IMR-90 (cell line): ENCODE measurements around the gene PEAK1. TPM values are rescaled to one million over a fixed set of nuclear protein-coding genes. Genes with fewer than 3 reads are reported as not detected.

Source experiments
- ATAC-seq: fragments of 200-7000 bp; cut with Tn5 transposase; 2 replicates; pipeline ENCODE4 v1.9.1; 2020; ENCODE audit warnings: low read depth, mild to moderate bottlenecking, moderate library complexity
- BruUV-seq: library from RNA; stranded (reverse); fragments of 400-500 nt; replicated peaks from 2 replicates; lab custom pipeline; 2021; lab: Mats Ljungman, UMichigan
- CTCF ChIA-PET: fragments of 300-600 bp; formaldehyde crosslinking; extraction: SDS; loops from one replicate; lab custom pipeline; 2021; ENCODE audit warnings: antibody characterized with exemption; lab: Yijun Ruan, JAX
- POLR2A ChIA-PET: fragments of 300-600 bp; sonication (Branson Sonifier 250); formaldehyde crosslinking; loops from one replicate; lab custom pipeline; 2022; ENCODE audit warnings: antibody characterized with exemption; ENCODE audit not compliant: unreplicated experiment; lab: Charles Lee
- DNase-seq: peaks from one replicate; pipeline ENCODE4 v3.0.0; 2013
- H2AFZ ChIP-seq: replicated peaks from 2 replicates; pipeline ENCODE3; 2013; ENCODE audit warnings: low read length, mild to moderate bottlenecking; ENCODE audit not compliant: poor library complexity
- H2AK5ac ChIP-seq: 2 replicates; pipeline ENCODE4 v1.6.1; 2013; ENCODE audit warnings: low read depth, low read length, inconsistent platforms
- H2AK9ac ChIP-seq: replicated peaks from 2 replicates; pipeline ENCODE3; 2013; ENCODE audit warnings: mild to moderate bottlenecking, low read depth, low read length, moderate library complexity; ENCODE audit not compliant: poor library complexity
- H2BK120ac ChIP-seq: 2 replicates; pipeline ENCODE4 v1.6.1; 2013; ENCODE audit warnings: low read depth, low read length, inconsistent platforms
- H2BK15ac ChIP-seq: 3 replicates; pipeline ENCODE4 v1.6.1; 2013; ENCODE audit warnings: low read depth, low read length, inconsistent platforms
- H2BK20ac ChIP-seq: 2 replicates; pipeline ENCODE4 v1.6.1; 2013; ENCODE audit warnings: low read depth, mild to moderate bottlenecking, inconsistent platforms, low read length, moderate library complexity
- H2BK5ac ChIP-seq: 2 replicates; pipeline ENCODE4 v1.6.1; 2013; ENCODE audit warnings: mild to moderate bottlenecking, low read depth, low read length, inconsistent platforms; ENCODE audit not compliant: poor library complexity, severe bottlenecking
- H3K14ac ChIP-seq: replicated peaks from 2 replicates; pipeline ENCODE4 v1.6.1; 2013; ENCODE audit warnings: low read depth, low read length, inconsistent platforms
- H3K18ac ChIP-seq: 2 replicates; pipeline ENCODE4 v1.6.1; 2013; ENCODE audit warnings: low read depth, low read length, control low read depth
- H3K23ac ChIP-seq: 2 replicates; pipeline ENCODE4 v1.6.1; 2013; ENCODE audit warnings: low read depth, low read length, inconsistent platforms
- H3K27ac ChIP-seq: 2 replicates; pipeline ENCODE4 v1.5.1; 2013; ENCODE audit warnings: mild to moderate bottlenecking, control low read depth, low read length; ENCODE audit not compliant: insufficient read depth
- H3K27me3 ChIP-seq: 2 replicates; pipeline ENCODE4 v1.6.1; 2013; ENCODE audit warnings: low read length; ENCODE audit not compliant: control insufficient read depth, insufficient read depth
- H3K36me3 ChIP-seq: 2 replicates; pipeline ENCODE4 v1.6.1; 2013; ENCODE audit warnings: low read length, mixed read lengths; ENCODE audit not compliant: control insufficient read depth, insufficient read depth
- H3K4ac ChIP-seq: 2 replicates; pipeline ENCODE4 v1.6.1; 2013; ENCODE audit warnings: low read depth, low read length, inconsistent platforms
- H3K4me1 ChIP-seq: 2 replicates; pipeline ENCODE4 v1.6.1; 2013; ENCODE audit warnings: low read length, mixed read lengths; ENCODE audit not compliant: control insufficient read depth, insufficient read depth
- H3K4me2 ChIP-seq: 2 replicates; pipeline ENCODE4 v1.6.1; 2013; ENCODE audit warnings: low read depth, mild to moderate bottlenecking, control low read depth, low read length, moderate library complexity
- H3K4me3 ChIP-seq: 2 replicates; pipeline ENCODE4 v1.5.1; 2013; ENCODE audit warnings: low read depth, mild to moderate bottlenecking, control low read depth, low read length, moderate library complexity; ENCODE audit not compliant: insufficient read depth
- H3K56ac ChIP-seq: 2 replicates; pipeline ENCODE4 v1.6.1; 2013; ENCODE audit warnings: low read length, inconsistent platforms; ENCODE audit not compliant: insufficient read depth; ENCODE audit errors: extremely low read depth
- H3K79me1 ChIP-seq, 2 experiments: 2 replicates each; pipeline ENCODE4 v1.6.1; 2013; ENCODE audit warnings: low read length in 2 of 2, inconsistent platforms in 1 of 2, low read depth in 1 of 2
- H3K9ac ChIP-seq: 2 replicates; pipeline ENCODE4 v1.6.1; 2013; ENCODE audit warnings: low read depth, low read length, control low read depth
- H3K9me1 ChIP-seq: 2 replicates; pipeline ENCODE4 v1.6.1; 2013; ENCODE audit warnings: low read length, inconsistent platforms; ENCODE audit not compliant: insufficient read depth
- H3K9me3 ChIP-seq: 2 replicates; pipeline ENCODE4 v1.6.1; 2013; ENCODE audit warnings: low read length; ENCODE audit not compliant: control insufficient read depth, insufficient read depth
- H4K20me1 ChIP-seq: 2 replicates; pipeline ENCODE4 v1.6.1; 2013; ENCODE audit warnings: low read length, inconsistent platforms; ENCODE audit not compliant: insufficient read depth
- H4K5ac ChIP-seq: 2 replicates; pipeline ENCODE4 v1.6.1; 2013; ENCODE audit warnings: mild to moderate bottlenecking, low read depth, low read length, control low read depth
- H4K8ac ChIP-seq, 2 experiments: 2 replicates each; pipeline ENCODE4 v1.6.1; 2013; ENCODE audit warnings: low read depth in 2 of 2, low read length in 2 of 2, control low read depth in 1 of 2, inconsistent platforms in 1 of 2
- H4K91ac ChIP-seq: 2 replicates; pipeline ENCODE4 v1.6.1; 2013; ENCODE audit warnings: low read depth, low read length, inconsistent platforms; ENCODE audit not compliant: insufficient read depth
- CEBPB ChIP-seq: IDR thresholded peaks from 2 replicates; pipeline ENCODE4 v1.6.1; 2012; ENCODE audit warnings: low read depth, low read length, improper control_type of control experiment
- MXI1 ChIP-seq: IDR thresholded peaks from 2 replicates; pipeline ENCODE4 v1.6.1; 2012; ENCODE audit warnings: low read depth, mild to moderate bottlenecking, low read length, moderate library complexity, borderline replicate concordance
- RAD21 ChIP-seq: IDR thresholded peaks from 2 replicates; pipeline ENCODE4 v1.6.1; 2012; ENCODE audit warnings: low read length, improper control_type of control experiment
- RCOR1 ChIP-seq: IDR thresholded peaks from 2 replicates; pipeline ENCODE4 v1.6.1; 2012; ENCODE audit warnings: mild to moderate bottlenecking, low read length, improper control_type of control experiment; ENCODE audit not compliant: insufficient replicate concordance
- RFX5 ChIP-seq: IDR thresholded peaks from 2 replicates; pipeline ENCODE4 v1.8.0; 2012; ENCODE audit warnings: low read depth, mild to moderate bottlenecking, low read length, moderate library complexity
- WGBS, 2 experiments: methylation state at CpG; one replicate each; pipeline versions ENCODE4 v1.1.5 to v1.1.7; 2013; ENCODE audit warnings: missing lambda C conversion rate in 2 of 2; ENCODE audit not compliant: insufficient read length in 1 of 2; ENCODE audit errors: extremely low coverage in 2 of 2; 5-methylcytosine and 5-hydroxymethylcytosine counted together
- dilution Hi-C: fragments of 300-500 bp; cut with HindIII; formaldehyde crosslinking; loops from one replicate; pipeline ENCODE4 v1.14.3; 2018; ENCODE audit warnings: low sequenced_read_pairs; ENCODE audit not compliant: unreplicated experiment
- in situ Hi-C: fragments of 300-500 bp; cut with MboI; formaldehyde crosslinking; loops from 3 replicates; pipeline ENCODE4 v1.14.3; 2019; ENCODE audit warnings: low sequenced_read_pairs, inconsistent platforms, mixed read lengths
- intact Hi-C: fragments of 100-400 bp; cut with micrococcal nuclease; formaldehyde crosslinking; loops from 2 replicates; pipeline ENCODE4 v1.10.0; 2022
- polyA plus RNA-seq, 3 experiments: library from polyadenylated mRNA; depleted of rRNA; stranded (reverse); fragments of >200 nt; gene quantifications; 2 replicates each; pipeline ENCODE4 v1.2.3, GENCODE V29; 2012; ENCODE audit warnings: low replicate concordance in 1 of 3
- total RNA-seq: library from RNA; depleted of rRNA; stranded (reverse); fragments of >200 nt; gene quantifications from 2 replicates; pipeline ENCODE4 v1.2.3, GENCODE V29; 2012

The PEAK1 gene
- total and polyA plus RNA-seq, 2 of the 4 experiments (the other 2 are of a cell fraction) = 21.5 to 43.9 TPM

GRCh38 chr15:77255385-77255784 is 164.5 kb downstream of the PEAK1 start:
- H3K9me1 ChIP-seq = peaks cover 9% of the 10 kb centered on the region
- H3K56ac ChIP-seq = no peak overlapping the region
- dilution Hi-C loops (no loop called here), intact Hi-C loops (no loop called here), in situ Hi-C loops (no loop called here)
- WGBS, 2 experiments = 100% methylated on average over 2 of the region's 2 CpGs; no CpG with 5 or more reads in 1 of the 2 experiments
- H3K27me3 ChIP-seq = no peaks in the 10 kb centered on the region
- no peak overlapping the region for H2AFZ ChIP-seq
- H3K4me3 ChIP-seq = no peak overlapping the region
- H2BK5ac ChIP-seq = no peak overlapping the region
- H3K27ac ChIP-seq = no peak overlapping the region
- H3K4me2 ChIP-seq = no peak overlapping the region
- no peak overlapping the region for H3K4ac ChIP-seq
- ATAC-seq (no peak), DNase-seq (no peak)
- peaks cover 4% of the 10 kb centered on the region for H3K4me1 ChIP-seq
- H4K91ac ChIP-seq = no peak overlapping the region
- no peak overlapping the region for H2BK20ac ChIP-seq
- H3K23ac ChIP-seq = no peak overlapping the region
- peaks cover 5% of the 10 kb centered on the region; the same call in 1 of the 2 replicates for H4K20me1 ChIP-seq
- ChIA-PET POLR2A (no interaction called here), CTCF (no interaction called here)
- H3K36me3 ChIP-seq = peaks cover 5% of the 10 kb centered on the region
- H3K9ac ChIP-seq = no peak overlapping the region
- no peak overlapping the region for H4K8ac ChIP-seq
- BruUV-seq = no TSS peak
- H4K5ac ChIP-seq = no peak overlapping the region
- peaks cover 9 to 25% of the 10 kb centered on the region in 2 experiments; a peak in 3 of 4 replicates for H3K79me1 ChIP-seq
- H2BK15ac ChIP-seq = no peak overlapping the region
- no peaks in the 10 kb centered on the region for H3K9me3 ChIP-seq
- no peak overlapping the region for H2AK5ac ChIP-seq
- no peak overlapping the region for H2AK9ac ChIP-seq
- no peak overlapping the region for H3K14ac ChIP-seq
- no peak overlapping the region for H3K18ac ChIP-seq
- no peak overlapping the region for H2BK120ac ChIP-seq
- TF ChIP-seq MXI1 (no peak), CEBPB (peak; percentile 61), RAD21 (no peak), RCOR1 (no peak), RFX5 (no peak)
